ENCODE measurements around the gene NTMT1.

The NTMT1 gene

GRCh38 chr9:129673602-129674001 is 47.6 kb downstream of the NTMT1 start:
- DNase-seq: no peak

DNA sequence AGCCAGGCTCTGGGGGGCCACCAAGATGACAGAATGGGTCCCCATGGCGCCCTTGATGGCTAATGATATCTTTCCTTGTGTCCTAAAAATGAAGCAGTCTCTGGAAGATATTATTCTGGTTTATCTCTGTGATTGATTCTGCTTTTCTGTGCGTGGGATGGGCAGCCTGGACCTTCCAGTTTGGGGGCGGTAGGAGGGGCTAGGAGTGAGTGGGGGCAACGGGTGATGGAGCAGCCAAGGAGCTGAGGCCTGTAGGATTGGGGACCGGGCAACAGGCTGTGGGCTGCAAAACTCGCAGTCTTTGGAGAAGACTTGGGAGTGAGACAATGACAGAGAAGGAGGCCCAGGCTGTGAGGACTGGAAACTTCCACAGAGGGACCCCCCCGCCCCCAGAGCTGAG is 48.3 kb downstream of the NTMT1 start:
- DNase-seq: no peak

- no peak for DNase-seq
Measured at GRCh38 chr9:129675620-129676019, 49.7 kb downstream of the NTMT1 start.

GRCh38 chr9:129676287-129676686 is 50.3 kb downstream of the NTMT1 start:
- DNase-seq: no peak

GRCh38 chr9:129676975-129677374 is 51.0 kb downstream of the NTMT1 start:
- no peak for DNase-seq

DNA sequence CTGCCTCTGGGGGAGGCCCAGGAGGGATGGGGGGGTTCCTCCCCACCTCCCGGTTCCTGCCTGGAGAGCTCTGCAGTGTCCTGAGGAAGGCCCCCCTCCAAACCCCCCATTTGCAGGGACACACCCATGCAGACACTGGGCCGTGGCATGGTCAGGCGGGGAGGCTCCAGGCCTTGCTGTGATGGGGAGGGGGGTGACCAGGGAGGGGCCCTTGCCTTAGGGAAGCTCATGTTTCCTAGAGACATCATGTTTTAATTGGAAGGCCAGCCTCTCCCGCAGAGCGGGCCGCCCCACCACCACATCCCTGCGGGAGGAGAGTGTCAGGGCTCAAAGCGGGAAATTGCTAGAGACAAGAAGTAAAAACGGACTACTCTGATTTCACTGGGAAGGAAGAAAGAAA is 51.5 kb downstream of the NTMT1 start:
- no peak for DNase-seq

- DNase-seq: no peak
Measured at GRCh38 chr9:129678844-129679243, 52.9 kb downstream of the NTMT1 start.

DNA sequence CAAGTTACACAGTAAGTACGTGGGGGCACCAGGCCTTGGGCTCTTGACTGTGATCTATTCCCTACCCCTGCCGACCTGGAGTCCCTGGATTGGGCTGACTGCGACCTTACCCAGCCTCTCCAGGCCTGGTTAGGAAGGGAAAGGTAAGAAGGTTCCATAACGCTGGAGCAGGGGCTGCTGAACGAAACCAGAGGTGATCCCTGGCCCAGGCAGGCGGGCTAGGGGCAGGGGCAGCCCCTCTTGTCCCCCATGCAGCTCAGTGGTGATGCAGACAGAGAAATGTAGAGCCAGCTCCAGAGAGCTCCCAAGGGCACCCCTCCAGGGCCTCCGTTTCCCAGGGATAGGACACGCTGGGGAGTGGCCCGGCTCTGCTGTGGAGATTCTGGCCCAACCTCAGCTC is 53.6 kb downstream of the NTMT1 start:
- DNase-seq: no peak

DNA sequence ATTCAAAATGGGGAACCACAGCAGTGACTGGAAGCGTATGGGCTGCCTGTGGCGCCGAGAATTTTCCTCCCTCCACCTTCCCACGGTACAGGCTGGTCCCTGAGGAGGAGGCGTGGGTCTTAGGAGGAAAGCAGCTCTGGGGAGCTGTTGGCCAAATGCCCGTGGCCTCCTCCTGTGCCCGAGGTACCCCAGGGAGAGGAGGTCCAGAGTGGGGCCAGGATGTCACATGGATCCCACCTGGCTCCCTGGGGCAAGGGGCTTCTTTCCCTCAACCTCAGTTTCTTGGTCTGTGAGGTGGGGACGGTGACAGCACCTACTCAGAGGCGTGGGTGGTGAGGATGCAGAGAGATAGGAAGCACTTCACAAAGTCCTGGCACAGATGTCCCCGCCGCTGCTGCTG is 56.0 kb downstream of the NTMT1 start:
- DNase-seq: no peak

- DNase-seq: no peak
Measured at GRCh38 chr9:129682381-129682780, 56.4 kb downstream of the NTMT1 start.

DNA sequence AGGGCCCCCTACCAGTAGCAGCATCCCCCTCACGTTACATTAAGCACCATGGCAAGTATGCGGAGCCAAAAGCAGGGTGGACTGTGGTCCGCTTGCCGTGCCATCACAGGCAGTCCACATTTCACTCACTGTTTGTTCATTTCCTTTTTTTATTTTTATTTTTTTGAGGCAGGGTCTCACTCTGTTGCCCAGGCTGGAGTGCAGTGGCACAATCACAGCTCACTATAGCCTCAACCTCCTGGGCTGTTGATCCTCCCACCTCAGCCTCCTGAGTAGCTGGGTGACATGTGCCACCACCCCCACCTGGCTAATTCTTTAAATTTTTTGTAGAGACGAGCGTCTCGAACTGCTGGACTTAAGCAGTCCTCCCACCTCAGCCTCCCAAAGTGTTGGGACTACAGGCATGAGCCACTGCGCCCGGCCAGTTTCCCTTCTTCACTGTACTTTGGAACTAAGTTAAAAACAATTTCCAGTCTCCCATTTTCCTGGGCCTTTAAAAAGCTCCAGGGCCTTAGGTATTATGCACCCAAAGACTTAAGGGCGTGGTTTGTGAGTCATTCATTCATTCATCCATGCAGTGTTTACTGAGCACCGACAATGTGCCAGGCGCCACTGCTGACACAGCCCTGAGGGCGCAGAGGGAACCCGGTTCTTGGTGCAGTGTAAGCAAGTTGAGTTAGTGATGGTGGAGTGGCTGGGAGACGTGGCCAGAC is 59.4 kb downstream of the NTMT1 start:
- no peak for DNase-seq
